K562 (cell line): Measurements from ENCODE around the gene HECW1. TPM values are rescaled to one million over a fixed set of nuclear protein-coding genes. Genes with fewer than 3 reads are reported as not detected.

Source experiments
- CAMTA2 ChIP-seq: fragments of 250-450 bp; sonication (Bioruptor Pico); conservative IDR thresholded peaks from 2 replicates; pipeline ENCODE4 v1.5.1; 2022
- CHCHD3 ChIP-seq: fragments of 250-450 bp; sonication (Bioruptor Pico); IDR thresholded peaks from 2 replicates; pipeline ENCODE4 v2.1.2; 2022; ENCODE audit warnings: mild to moderate bottlenecking
- DIDO1 ChIP-seq: fragments of 450-650 bp; IDR thresholded peaks from 2 replicates; pipeline ENCODE4 v1.6.1; 2016; ENCODE audit warnings: low read depth, missing biosample characterization, missing genetic modification characterization
- FOSL1 ChIP-seq: fragments of 200-800 bp; sonication (Bioruptor generic); conservative IDR thresholded peaks from 2 replicates; pipeline ENCODE4 v1.6.1; 2016; ENCODE audit warnings: missing genetic modification characterization, missing compliant biosample characterization
- FOXA3 ChIP-seq, 2 experiments: fragments of 450-650 bp in 1 of 2; sonication (generic) in 1 of 2; formaldehyde crosslinking; IDR thresholded peaks in 1 of 2; conservative IDR thresholded peaks in 1 of 2; 2 replicates each; pipeline versions ENCODE4 v1.4.0 to v1.8.0; 2020 to 2022; ENCODE audit warnings: mild to moderate bottlenecking in 2 of 2, missing genetic modification reagents in 1 of 2
- HNRNPH1 ChIP-seq: fragments of 200-400 bp; formaldehyde crosslinking; optimal IDR thresholded peaks from 2 replicates; pipeline ENCODE3; 2017; ENCODE audit warnings: low read depth, mild to moderate bottlenecking, low read length, moderate library complexity
- MCM5 ChIP-seq: fragments of 450-650 bp; IDR thresholded peaks from 2 replicates; pipeline ENCODE4 v1.6.1; 2016; ENCODE audit warnings: low read depth
- MECOM ChIP-seq: fragments of 250-450 bp; sonication (Bioruptor Pico); IDR thresholded peaks from 2 replicates; pipeline ENCODE4 v1.8.0; 2022; ENCODE audit warnings: inconsistent platforms
- MEF2D ChIP-seq: conservative IDR thresholded peaks from 2 replicates; pipeline ENCODE4 v1.6.1; 2016; ENCODE audit warnings: low read depth, missing genetic modification characterization, missing compliant biosample characterization
- MYBL2 ChIP-seq, 2 experiments: fragments of 450-650 bp in 1 of 2; sonication (generic) in 1 of 2; formaldehyde crosslinking in 1 of 2; IDR thresholded peaks; 2 replicates each; pipeline versions ENCODE4 v1.6.1 to v1.8.1; 2017 to 2022; ENCODE audit warnings: borderline replicate concordance in 1 of 2, inconsistent platforms in 1 of 2, low read depth in 1 of 2, mild to moderate bottlenecking in 1 of 2, missing genetic modification reagents in 1 of 2, moderate library complexity in 1 of 2
- NFYB ChIP-seq: IDR thresholded peaks from 2 replicates; pipeline ENCODE4 v1.6.1; 2011; ENCODE audit warnings: mild to moderate bottlenecking, moderate library complexity; ENCODE audit not compliant: insufficient read length; ENCODE audit errors: extremely low read depth
- NR2C2 ChIP-seq, 2 experiments: fragments of 200-800 bp in 1 of 2; sonication (Bioruptor generic) in 1 of 2; sonication (generic) in 1 of 2; formaldehyde crosslinking in 1 of 2; IDR thresholded peaks; 2 replicates each; pipeline versions ENCODE4 v1.6.1 to v1.8.0; 2016 to 2022; ENCODE audit warnings: mild to moderate bottlenecking in 1 of 2, missing compliant biosample characterization in 1 of 2, missing genetic modification characterization in 1 of 2, missing genetic modification reagents in 1 of 2
- NR4A1 ChIP-seq, 2 experiments: fragments of 250-450 bp in 1 of 2; fragments of 450-650 bp in 1 of 2; sonication (Bioruptor Pico) in 1 of 2; IDR thresholded peaks; 2 replicates each; pipeline versions ENCODE4 v1.4.0 to v1.6.1; 2016 to 2020; ENCODE audit warnings: mild to moderate bottlenecking in 2 of 2, missing compliant biosample characterization in 1 of 2, missing genetic modification characterization in 1 of 2, moderate library complexity in 1 of 2
- RBBP5 ChIP-seq: fragments of 200-600 bp; sonication (generic); IDR thresholded peaks from 2 replicates; pipeline ENCODE4 v1.6.1; 2012; ENCODE audit warnings: borderline replicate concordance, mild to moderate bottlenecking, low read length, control low read depth, inconsistent platforms; ENCODE audit not compliant: insufficient read depth, poor library complexity, severe bottlenecking
- RFX1 ChIP-seq: fragments of 450-650 bp; IDR thresholded peaks from 2 replicates; pipeline ENCODE4 v1.6.1; 2016; ENCODE audit warnings: mild to moderate bottlenecking, moderate library complexity
- RNF2 ChIP-seq: sonication (generic); IDR thresholded peaks from 2 replicates; pipeline ENCODE4 v1.6.1; 2016
- SAP30 ChIP-seq: fragments of 200-600 bp; sonication (generic); IDR thresholded peaks from 2 replicates; pipeline ENCODE4 v1.6.1; 2012; ENCODE audit warnings: borderline replicate concordance, low read depth, mild to moderate bottlenecking, moderate library complexity, low read length, control low read depth, inconsistent platforms; ENCODE audit not compliant: insufficient read depth, poor library complexity, severe bottlenecking
- SMARCA5 ChIP-seq: fragments of 450-650 bp; IDR thresholded peaks from 2 replicates; pipeline ENCODE4 v1.6.1; 2016
- TAL1 ChIP-seq: fragments of 450-650 bp; IDR thresholded peaks from 2 replicates; pipeline ENCODE4 v1.6.1; 2016; ENCODE audit warnings: mild to moderate bottlenecking
- TEAD4 ChIP-seq, 2 experiments: sonication (generic) in 1 of 2; formaldehyde crosslinking in 1 of 2; IDR thresholded peaks; 2 replicates each; pipeline versions ENCODE4 v1.6.1 to v1.8.0; 2012 to 2022; ENCODE audit warnings: borderline replicate concordance in 1 of 2, inconsistent platforms in 1 of 2, low read length in 1 of 2, mild to moderate bottlenecking in 1 of 2, missing genetic modification reagents in 1 of 2
- THRB ChIP-seq: fragments of 450-650 bp; formaldehyde crosslinking; conservative IDR thresholded peaks from 2 replicates; pipeline ENCODE4 v1.4.0; 2022; ENCODE audit warnings: mild to moderate bottlenecking, missing genetic modification characterization
- U2AF1 ChIP-seq: fragments of 200-400 bp; formaldehyde crosslinking; optimal IDR thresholded peaks from 2 replicates; pipeline ENCODE3; 2017; ENCODE audit warnings: mild to moderate bottlenecking, low read depth, low read length, moderate library complexity
- ZNF232 ChIP-seq: sonication (generic); formaldehyde crosslinking; IDR thresholded peaks from 2 replicates; pipeline ENCODE4 v1.8.0; 2022; ENCODE audit warnings: mild to moderate bottlenecking, missing genetic modification reagents
- ZNF277 ChIP-seq: fragments of 250-450 bp; sonication (Bioruptor Pico); IDR thresholded peaks from 2 replicates; pipeline ENCODE4 v1.8.0; 2022; ENCODE audit warnings: inconsistent platforms, mild to moderate bottlenecking, moderate library complexity, borderline replicate concordance
- ZNF586 ChIP-seq: fragments of 450-650 bp; formaldehyde crosslinking; conservative IDR thresholded peaks from 2 replicates; pipeline ENCODE4 v1.4.0; 2020; ENCODE audit warnings: mild to moderate bottlenecking, moderate library complexity
- polyA plus RNA-seq, 8 experiments: library from polyadenylated mRNA; depleted of rRNA in 4 of 8; stranded (reverse) in 5 of 8; unstranded in 3 of 8; fragments of >200 nt; fragmentation: Nextera tagmentation in 2 of 8; fragmentation: Illumina TruSeq in 1 of 8; extraction: Ambion mirVana in 2 of 8; extraction: Trizol in 1 of 8; gene quantifications; 2 replicates each; pipeline versions ENCODE4 v1.2.1 to v1.2.3, GENCODE V29; 2011 to 2014; ENCODE audit warnings: inconsistent platforms in 1 of 8, missing spikeins in 1 of 8
- total RNA-seq, 7 experiments: library from RNA; depleted of rRNA in 6 of 7; stranded (reverse); fragments of >200 nt in 6 of 7; fragmentation: Illumina TruSeq in 2 of 7; extraction: Trizol in 2 of 7; gene quantifications; 2 replicates each; pipeline versions ENCODE4 v1.2.1 to v1.2.3, GENCODE V29; 2011 to 2021; ENCODE audit warnings: low replicate concordance in 1 of 7

Gene HECW1
- total and polyA plus RNA-seq, 9 of the 15 experiments (the other 6 are each of a cell fraction or from before 2014, with no cell fraction given) = 0.07 to 0.31 (median 0.13) TPM; not detected in 4

- no peak for TF ChIP-seq ZNF277 (CRISPR knock-in tag)
- 0 out of 2 replicates have a peak, but pooled peaks have one; percentile 49 for TF ChIP-seq MEF2D
- no peak for TF ChIP-seq DIDO1 (tag)
- TF ChIP-seq RNF2 = 0 out of 2 replicates have a peak, but pooled peaks have one; percentile 14
- TF ChIP-seq TEAD4 (IDR thresholded peaks at IDR 0.05; ENCODE audit: low read length) = peak; percentile 52; the same call in 1 of the 2 replicates
- TF ChIP-seq TEAD4 (CRISPR knock-in tag; IDR thresholded peaks at IDR 0.05; ENCODE audit: borderline replicate concordance) = no peak
- TF ChIP-seq FOXA3 (CRISPR knock-in tag; conservative IDR thresholded peaks at IDR 0.05 in 1 of 2, IDR thresholded peaks at IDR 0.05 in 1 of 2) = no peak
- TF ChIP-seq MECOM (CRISPR knock-in tag) = no peak
- TF ChIP-seq CAMTA2 (CRISPR knock-in tag) = no peak
- no peak for TF ChIP-seq ZNF232
- TF ChIP-seq MYBL2 (IDR thresholded peaks at IDR 0.05; ENCODE audit: low read depth) = no peak
- no peak for TF ChIP-seq MYBL2 (CRISPR knock-in tag; IDR thresholded peaks at IDR 0.05; ENCODE audit: borderline replicate concordance)
- TF ChIP-seq NR4A1 (CRISPR knock-in tag; IDR thresholded peaks at IDR 0.05) = no peak
- TF ChIP-seq NR4A1 (tag; IDR thresholded peaks at IDR 0.05) = no peak
- peak; percentile 40; the same call in 1 of the 2 replicates for TF ChIP-seq FOSL1
- TF ChIP-seq CHCHD3 (CRISPR knock-in tag) = no peak
- TF ChIP-seq RFX1 = no peak
- TF ChIP-seq NFYB = no peak
- no peak for TF ChIP-seq THRB (CRISPR knock-in tag)
- TF ChIP-seq ZNF586 (CRISPR knock-in tag) = no peak
- no peak for TF ChIP-seq HNRNPH1
- TF ChIP-seq MCM5 = no peak
- TF ChIP-seq TAL1 = 0 out of 2 replicates have a peak, but pooled peaks have one; percentile 10
- no peak for TF ChIP-seq U2AF1
- no peak for TF ChIP-seq SAP30
- TF ChIP-seq SMARCA5 = no peak
- no peak for TF ChIP-seq NR2C2 (CRISPR knock-in tag; IDR thresholded peaks at IDR 0.05)
- TF ChIP-seq NR2C2 (tag; IDR thresholded peaks at IDR 0.05) = no peak
- TF ChIP-seq RBBP5 = no peak
These were observed 372.4 kb downstream of the HECW1 start (continued) for GRCh38 chr7:43484678-43485395.
